ENCODE measurements around the gene DCXR. TPM values are rescaled to one million over a fixed set of nuclear protein-coding genes. Genes with fewer than 3 reads are reported as not detected.

The DCXR gene
- total and polyA plus RNA-seq, 2 experiments from 2014 or later = 70.2 to 75.8 TPM

- H3K9ac ChIP-seq = no peak overlapping the region
- H3K4me1 ChIP-seq (ENCODE audit: insufficient read depth) = no peaks in the 10 kb centered on the region
- H2AFZ ChIP-seq = no peak overlapping the region
- no peak overlapping the region for H3K4me3 ChIP-seq
- in situ Hi-C loops (cut with MboI) = no loop called here
- WGBS, 2 experiments (ENCODE audit: low coverage in 1 of 2, low lambda C conversion rate in 2 of 2, missing lambda C conversion rate in 2 of 2) = 89 to 96% methylated on average over 18 to 42 of the region's 47 CpGs
- no peaks in the 10 kb centered on the region for H3K27me3 ChIP-seq (replicated peaks; ENCODE audit: insufficient read depth)
- no peak for TF ChIP-seq EZH2 (IDR thresholded peaks at IDR 0.05; ENCODE audit: insufficient read depth, poor library complexity, severe bottlenecking)
- H4K20me1 ChIP-seq (ENCODE audit: insufficient read depth) = no peaks in the 10 kb centered on the region
- H3F3A ChIP-seq (ENCODE audit: insufficient read depth) = peaks cover 4% of the 10 kb centered on the region; the same call in 1 of the 2 replicates
- no peaks in the 10 kb centered on the region for H3K36me3 ChIP-seq (ENCODE audit: low read depth)
- no peak overlapping the region for H3K4me2 ChIP-seq (ENCODE audit: unreplicated experiment)
- H3K27ac ChIP-seq = no peak overlapping the region
- DNase-seq = no peak
- H3K79me2 ChIP-seq (ENCODE audit: insufficient read depth) = no peaks in the 10 kb centered on the region
- H3K9me3 ChIP-seq (ENCODE audit: low read depth) = no peaks in the 10 kb centered on the region
- no peaks in the 10 kb centered on the region for H3K9me2 ChIP-seq (ENCODE audit: insufficient read depth)
These were observed 41.6 kb upstream of the DCXR start for GRCh38 chr17:82079001-82079677.

- H2AFZ ChIP-seq = no peak overlapping the region
- no peaks in the 10 kb centered on the region for H4K20me1 ChIP-seq (ENCODE audit: insufficient read depth)
- no peak overlapping the region for H3K27ac ChIP-seq
- TF ChIP-seq EZH2phosphoT487 (IDR thresholded peaks at IDR 0.05; ENCODE audit: insufficient read depth, low read depth) = no peak
- no peak for TF ChIP-seq EZH2 (IDR thresholded peaks at IDR 0.05; ENCODE audit: insufficient read depth, poor library complexity, severe bottlenecking)
- no peaks in the 10 kb centered on the region for H3K9me3 ChIP-seq (ENCODE audit: low read depth)
- H3K4me2 ChIP-seq (ENCODE audit: unreplicated experiment) = no peak overlapping the region
- no peaks in the 10 kb centered on the region for H3K36me3 ChIP-seq (ENCODE audit: low read depth)
- H3K9me2 ChIP-seq (ENCODE audit: insufficient read depth) = no peaks in the 10 kb centered on the region
- H3K27me3 ChIP-seq (replicated peaks; ENCODE audit: insufficient read depth) = no peaks in the 10 kb centered on the region
- WGBS, 2 experiments (ENCODE audit: low coverage in 1 of 2, low lambda C conversion rate in 2 of 2, missing lambda C conversion rate in 2 of 2) = 86 to 95% methylated on average over 11 to 14 of the region's 18 CpGs
- in situ Hi-C loops (cut with MboI) = no loop called here
- peaks cover 4% of the 10 kb centered on the region; the same call in 1 of the 2 replicates for H3F3A ChIP-seq (ENCODE audit: insufficient read depth)
- no peaks in the 10 kb centered on the region for H3K79me2 ChIP-seq (ENCODE audit: insufficient read depth)
- no peak overlapping the region for H3K4me3 ChIP-seq
- no peak for DNase-seq
- no peak overlapping the region for H3K9ac ChIP-seq
- H3K4me1 ChIP-seq (ENCODE audit: insufficient read depth) = no peaks in the 10 kb centered on the region
These were observed 40.9 kb upstream of the DCXR start for GRCh38 chr17:82078433-82078832.

GRCh38 chr17:82077617-82078358 is 40.3 kb upstream of the DCXR start:
- H3K4me3 ChIP-seq = no peak overlapping the region
- no peak for TF ChIP-seq EZH2phosphoT487 (IDR thresholded peaks at IDR 0.05; ENCODE audit: insufficient read depth, low read depth)
- TF ChIP-seq EZH2 (IDR thresholded peaks at IDR 0.05; ENCODE audit: insufficient read depth, poor library complexity, severe bottlenecking) = no peak
- H4K20me1 ChIP-seq (ENCODE audit: insufficient read depth) = no peaks in the 10 kb centered on the region
- H3K79me2 ChIP-seq (ENCODE audit: insufficient read depth) = no peaks in the 10 kb centered on the region
- H3F3A ChIP-seq (ENCODE audit: insufficient read depth) = peaks cover 4% of the 10 kb centered on the region; the same call in 1 of the 2 replicates
- no peak overlapping the region for H2AFZ ChIP-seq
- DNase-seq = no peak
- 75 to 79% methylated on average over 24 to 28 of the region's 28 CpGs for WGBS, 2 experiments (ENCODE audit: low coverage in 1 of 2, low lambda C conversion rate in 2 of 2, missing lambda C conversion rate in 2 of 2)
- no peak overlapping the region for H3K4me2 ChIP-seq (ENCODE audit: unreplicated experiment)
- H3K27me3 ChIP-seq (replicated peaks; ENCODE audit: insufficient read depth) = no peaks in the 10 kb centered on the region
- no peaks in the 10 kb centered on the region for H3K9me2 ChIP-seq (ENCODE audit: insufficient read depth)
- H3K27ac ChIP-seq = no peak overlapping the region
- in situ Hi-C loops (cut with MboI) = no loop called here
- no peak overlapping the region for H3K9ac ChIP-seq
- no peaks in the 10 kb centered on the region for H3K36me3 ChIP-seq (ENCODE audit: low read depth)
- H3K4me1 ChIP-seq (ENCODE audit: insufficient read depth) = no peaks in the 10 kb centered on the region
- no peaks in the 10 kb centered on the region for H3K9me3 ChIP-seq (ENCODE audit: low read depth)

- H3K9ac ChIP-seq = no peak overlapping the region
- H2AFZ ChIP-seq = no peak overlapping the region
- in situ Hi-C loops (cut with MboI) = no loop called here
- 65 to 72% methylated on average over 12 to 21 of the region's 21 CpGs for WGBS, 2 experiments (ENCODE audit: low coverage in 1 of 2, low lambda C conversion rate in 2 of 2, missing lambda C conversion rate in 2 of 2)
- TF ChIP-seq EZH2 (IDR thresholded peaks at IDR 0.05; ENCODE audit: insufficient read depth, poor library complexity, severe bottlenecking) (no peak), EZH2phosphoT487 (IDR thresholded peaks at IDR 0.05; ENCODE audit: insufficient read depth, low read depth) (no peak)
- H3F3A ChIP-seq (ENCODE audit: insufficient read depth) = peaks cover 4% of the 10 kb centered on the region; the same call in 1 of the 2 replicates
- no peaks in the 10 kb centered on the region for H3K79me2 ChIP-seq (ENCODE audit: insufficient read depth)
- H3K9me3 ChIP-seq (ENCODE audit: low read depth) = no peaks in the 10 kb centered on the region
- H3K4me3 ChIP-seq = no peak overlapping the region
- no peaks in the 10 kb centered on the region for H4K20me1 ChIP-seq (ENCODE audit: insufficient read depth)
- H3K4me2 ChIP-seq (ENCODE audit: unreplicated experiment) = no peak overlapping the region
- H3K36me3 ChIP-seq (ENCODE audit: low read depth) = no peaks in the 10 kb centered on the region
- no peaks in the 10 kb centered on the region for H3K9me2 ChIP-seq (ENCODE audit: insufficient read depth)
- H3K27me3 ChIP-seq (replicated peaks; ENCODE audit: insufficient read depth) = no peaks in the 10 kb centered on the region
- no peak overlapping the region for H3K27ac ChIP-seq
- no peak for DNase-seq
- H3K4me1 ChIP-seq (ENCODE audit: insufficient read depth) = no peaks in the 10 kb centered on the region
These were observed 39.5 kb upstream of the DCXR start for GRCh38 chr17:82076785-82077591.
